Fibroblast of skin of left quadriceps (primary cell): ENCODE measurements around the gene CPOX.
"Not testable (repeated sequence)": the region's sequence is repeated elsewhere in the genome, so short reads cannot be mapped to it uniquely, and the experiment has no call there.

Source experiments
- DNase-seq, 2 experiments: peaks; one replicate each; pipeline ENCODE4 v3.0.0-alpha.2; 2013; ENCODE audit warnings: low read depth in 2 of 2

CPOX gene

DNA sequence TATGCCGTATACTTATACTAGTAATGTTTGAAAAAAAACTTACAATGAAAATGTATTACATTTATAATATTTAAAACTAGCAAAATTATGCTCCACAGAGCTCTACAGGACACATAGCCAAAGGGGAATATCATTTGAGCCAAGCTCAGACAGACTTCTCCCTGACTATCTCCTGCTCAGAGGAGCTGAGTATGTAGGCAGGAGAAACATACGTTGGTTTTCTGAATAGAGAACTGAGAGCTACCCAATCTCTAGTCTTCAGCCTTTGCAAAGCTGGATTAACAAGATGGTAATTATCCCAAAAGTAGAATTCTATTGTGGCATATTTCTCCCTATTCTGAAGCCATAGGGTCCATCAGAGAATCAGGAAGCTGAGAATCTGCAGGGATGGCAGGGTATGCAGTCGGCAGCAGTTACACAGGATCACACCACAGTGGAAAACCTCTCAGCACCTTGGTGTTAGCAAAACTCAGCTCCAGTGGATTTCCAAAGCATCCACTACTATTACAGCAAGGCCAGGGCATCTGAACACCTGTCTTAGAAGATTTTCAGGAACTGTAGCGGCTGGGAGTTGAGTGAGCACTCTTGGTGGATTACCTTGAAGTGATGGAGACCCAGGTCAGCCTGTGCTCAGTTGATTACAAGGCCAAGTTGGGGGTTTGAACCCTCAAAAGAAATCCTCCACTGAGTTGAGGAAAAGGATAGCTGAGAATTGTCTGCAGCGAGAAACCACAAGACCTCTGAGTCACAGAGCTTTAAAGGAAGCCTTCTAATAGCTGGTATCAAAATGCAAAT is 31.5 kb downstream of the CPOX start:
- no peak for DNase-seq

GRCh38 chr3:98560911-98561310 is 32.5 kb downstream of the CPOX start:
- no peak for DNase-seq

GRCh38 chr3:98559769-98560168 is 33.6 kb downstream of the CPOX start:
- not testable (repeated sequence) for DNase-seq

DNA sequence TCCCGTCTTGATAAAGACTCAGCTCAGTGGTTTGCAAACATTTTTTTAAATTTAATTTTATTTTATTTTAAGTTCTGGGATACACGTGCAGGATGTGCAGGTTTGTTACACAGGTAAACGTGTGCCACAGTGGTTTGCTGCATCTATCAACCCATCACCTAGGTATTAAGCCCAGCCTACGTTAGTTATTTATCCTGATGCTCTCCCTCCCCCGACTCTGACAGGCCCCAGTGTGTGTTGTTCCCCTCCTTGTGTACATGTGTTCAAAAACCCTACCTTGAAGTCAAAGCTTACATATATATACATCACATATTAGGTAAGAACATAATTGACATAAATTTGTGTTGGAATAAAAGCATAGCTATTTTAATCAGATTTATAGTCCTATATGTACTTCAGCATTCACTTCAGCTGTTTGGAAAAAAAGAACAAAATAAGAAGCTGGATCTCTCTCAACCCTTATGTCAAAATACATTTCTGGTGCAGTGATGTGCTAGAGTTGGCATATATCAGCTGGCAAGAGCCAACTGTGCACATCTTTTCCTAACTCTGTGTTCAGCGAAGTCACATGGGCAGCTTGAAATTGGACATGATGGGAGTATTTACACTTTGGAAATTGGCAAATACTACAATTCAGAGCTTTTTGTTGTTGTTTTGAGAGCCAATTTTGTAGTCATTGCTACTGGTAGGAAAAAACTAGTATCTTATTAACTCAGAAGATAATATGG is 35.1 kb downstream of the CPOX start:
- DNase-seq = no peak

DNA sequence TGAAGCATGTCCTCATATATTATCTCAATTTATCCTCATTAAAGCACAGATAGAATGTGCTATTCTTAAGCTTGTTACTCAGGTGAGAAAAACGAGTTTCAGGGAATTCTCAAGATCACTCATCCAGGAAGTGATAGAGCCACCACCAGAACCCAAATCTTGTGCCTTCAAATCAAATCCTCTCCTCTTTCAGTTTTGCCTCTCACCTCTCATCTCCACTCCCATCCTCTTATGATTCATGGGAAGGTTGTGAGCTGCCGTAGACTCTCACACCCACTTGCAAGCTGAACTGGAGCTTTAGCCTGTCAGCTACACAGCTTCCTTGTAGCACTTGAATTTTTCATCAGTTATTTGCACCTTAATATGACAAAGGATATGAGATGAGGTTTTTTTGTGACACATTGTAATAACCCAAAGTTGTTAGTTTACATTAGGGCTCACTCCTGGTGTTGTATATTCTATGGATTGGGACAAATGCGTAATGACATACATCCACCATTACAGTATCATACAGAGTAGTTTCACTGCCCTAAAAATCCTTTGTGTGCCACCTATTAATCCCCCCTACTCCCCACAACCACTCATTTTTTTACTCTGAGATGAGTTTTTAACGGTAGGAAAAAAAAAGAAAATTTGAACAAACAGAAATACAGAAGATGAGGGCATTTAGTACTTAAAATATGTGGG is 35.9 kb downstream of the CPOX start:
- no peak for DNase-seq

GRCh38 chr3:98556164-98557130 is 37.0 kb downstream of the CPOX start:
- no peak for DNase-seq

DNA sequence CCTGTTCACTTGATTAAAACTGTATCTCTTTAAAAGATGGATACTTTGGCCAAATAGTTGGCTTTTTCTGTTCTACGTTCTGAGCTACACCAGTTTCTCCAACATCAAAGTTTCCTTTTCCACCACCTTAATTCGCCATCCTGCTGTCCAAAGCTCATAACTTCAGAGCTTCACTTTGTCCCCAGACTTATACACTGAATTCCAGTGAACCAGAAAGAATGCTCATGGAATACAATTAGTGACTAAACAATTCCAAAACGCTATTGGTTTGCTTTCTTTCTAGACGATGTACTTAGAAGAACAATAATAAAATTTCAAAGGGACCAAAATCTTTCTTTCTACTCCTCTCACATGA is 38.4 kb downstream of the CPOX start:
- no peak for DNase-seq

DNA sequence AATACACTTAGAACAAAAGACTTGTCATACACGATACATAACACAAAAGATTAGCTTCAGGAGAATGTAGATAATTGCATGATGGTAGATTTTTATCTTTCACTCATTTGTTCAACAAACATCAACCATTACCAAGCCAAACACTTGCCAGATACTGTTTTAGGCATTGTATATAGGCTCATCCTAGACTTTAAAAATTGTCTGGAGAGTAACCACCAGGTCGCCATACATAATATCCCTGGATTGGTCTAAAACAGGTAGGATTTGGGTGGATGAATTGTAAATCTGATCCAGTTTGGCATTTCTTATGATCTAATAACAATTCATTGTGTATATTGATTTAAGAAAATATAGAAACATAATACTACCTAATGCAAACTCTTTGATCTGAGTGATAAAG is 38.8 kb downstream of the CPOX start:
- DNase-seq = no peak

DNA sequence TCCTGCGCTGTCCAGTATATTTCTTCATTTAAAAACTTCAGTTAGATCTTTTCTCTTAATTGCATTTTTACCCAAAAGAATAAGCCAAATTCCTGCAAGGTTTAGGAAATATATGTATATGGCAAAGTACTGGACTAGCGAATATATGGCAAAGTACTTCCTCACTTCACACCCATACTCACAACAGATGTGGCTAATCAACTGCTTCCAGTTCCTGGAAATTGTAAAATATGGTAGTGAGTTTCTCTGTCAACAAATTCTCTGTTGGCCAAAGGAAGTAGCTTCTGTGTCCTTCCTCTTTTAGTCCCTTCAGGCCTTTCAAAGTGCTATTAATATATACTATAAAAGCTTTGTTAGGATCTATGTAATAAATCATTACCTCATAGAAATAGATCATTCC is 39.7 kb downstream of the CPOX start:
- no peak for DNase-seq

DNA sequence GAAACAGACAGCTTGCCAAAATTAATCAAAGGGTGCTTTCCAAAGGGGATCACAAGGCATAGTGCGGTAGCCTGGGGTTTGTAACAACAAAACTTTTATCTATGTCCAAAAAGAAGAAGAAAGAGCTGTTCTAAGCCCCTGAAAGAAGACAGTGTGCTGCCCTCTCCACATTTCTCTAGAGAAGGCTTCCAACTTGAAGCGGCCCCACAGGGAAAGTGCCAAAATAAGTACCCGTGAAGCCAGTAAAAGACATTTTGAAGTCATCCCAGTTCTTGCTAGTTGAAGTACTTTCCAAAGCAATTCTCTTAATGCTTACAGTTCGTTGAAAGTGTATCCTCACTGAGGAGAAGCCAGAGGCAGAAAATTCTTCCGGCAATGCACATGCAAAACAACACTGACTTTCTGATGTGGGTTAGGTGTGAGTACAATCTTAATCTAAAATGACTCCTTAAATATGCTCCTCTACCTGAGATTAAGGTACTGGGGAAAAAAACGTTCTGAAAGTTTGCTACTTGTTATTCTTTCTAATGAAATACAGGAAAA is 40.3 kb downstream of the CPOX start:
- no peak for DNase-seq

GRCh38 chr3:98552232-98553020 is 41.0 kb downstream of the CPOX start:
- DNase-seq = no peak

- DNase-seq = no peak
Measured at GRCh38 chr3:98551754-98552153, 41.7 kb downstream of the CPOX start.

- no peak for DNase-seq
Measured at GRCh38 chr3:98551236-98551635, 42.2 kb downstream of the CPOX start.

- DNase-seq = no peak
Measured at GRCh38 chr3:98550833-98551232, 42.6 kb downstream of the CPOX start.

GRCh38 chr3:98548544-98548943 is 44.9 kb downstream of the CPOX start:
- no peak for DNase-seq

- DNase-seq = no peak
Measured at GRCh38 chr3:98545940-98546339, 47.5 kb downstream of the CPOX start.

DNA sequence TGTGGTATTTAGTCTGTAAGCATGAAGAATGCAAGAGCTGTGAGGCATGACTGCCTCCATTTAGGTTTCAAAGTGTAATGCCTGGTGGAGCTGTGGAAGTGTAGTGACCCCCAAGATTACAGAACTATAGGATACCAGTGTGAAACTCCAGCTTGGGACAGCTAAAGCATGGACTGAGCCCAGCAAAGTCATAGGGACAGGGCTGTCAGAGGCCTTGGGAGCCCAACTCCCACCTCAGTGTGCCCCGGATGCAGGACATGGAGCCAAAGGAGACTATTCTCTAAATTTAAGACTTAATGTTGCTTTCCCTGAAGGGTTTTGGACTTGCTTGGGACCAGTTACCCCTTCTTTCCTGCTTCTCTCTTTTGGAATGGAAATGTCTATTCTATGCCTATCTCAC is 50.8 kb downstream of the CPOX start:
- no peak for DNase-seq

DNA sequence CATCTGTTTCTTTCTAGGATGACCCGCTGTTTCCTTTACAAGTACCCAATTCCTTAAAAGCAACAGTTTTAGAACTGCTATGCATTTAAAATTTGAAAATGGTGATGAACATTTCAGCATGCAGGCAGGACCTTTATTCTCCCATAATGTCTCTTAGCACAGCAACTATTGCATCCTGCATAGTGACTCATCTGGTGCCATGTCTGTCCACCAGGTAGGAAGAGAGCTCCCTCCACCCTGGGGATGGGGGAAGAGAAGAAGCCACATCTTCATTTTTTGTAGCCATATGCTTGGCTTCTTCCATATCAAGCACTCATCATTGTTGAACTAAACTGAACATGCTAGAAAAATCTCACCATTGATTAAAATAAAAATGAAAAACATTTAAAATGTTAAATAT is 51.7 kb downstream of the CPOX start:
- DNase-seq = no peak

GRCh38 chr3:98540346-98540745 is 53.1 kb downstream of the CPOX start:
- DNase-seq = no peak

DNA sequence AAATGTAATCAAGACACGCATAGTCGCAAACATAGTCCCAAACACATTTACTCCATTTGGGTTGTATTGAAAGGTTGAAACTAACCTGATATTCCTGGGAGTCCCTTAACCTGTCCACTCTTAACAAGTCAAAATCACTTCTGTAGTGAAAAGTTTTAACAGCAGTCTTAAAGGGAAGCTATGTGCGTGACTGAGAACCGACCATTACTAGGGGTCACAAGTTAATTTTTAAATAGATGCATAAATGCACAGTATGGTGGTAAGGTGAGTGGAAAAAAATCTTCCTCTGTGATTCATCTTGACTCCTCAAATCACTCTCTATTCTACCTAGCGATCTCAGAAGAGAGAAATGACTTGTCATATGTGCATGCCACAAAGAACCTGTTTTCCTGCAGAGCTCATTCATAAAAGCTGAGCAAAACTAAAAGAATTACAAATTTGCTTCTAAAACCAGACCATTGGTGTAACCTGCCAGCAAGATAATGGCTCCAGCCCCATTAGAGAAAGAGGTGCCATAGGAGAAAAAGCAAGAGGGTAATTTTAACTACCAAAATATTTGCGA is 56.9 kb downstream of the CPOX start:
- no peak for DNase-seq
